ENCODE measurements around the gene CSH2. TPM values are rescaled to one million over a fixed set of nuclear protein-coding genes. Genes with fewer than 3 reads are reported as not detected.
"Not testable (repeated sequence)": the region's sequence is repeated elsewhere in the genome, so short reads cannot be mapped to it uniquely, and the experiment has no call there.

CSH2 gene
- total RNA-seq, 1 donor from 2014 or later: not detected

DNA sequence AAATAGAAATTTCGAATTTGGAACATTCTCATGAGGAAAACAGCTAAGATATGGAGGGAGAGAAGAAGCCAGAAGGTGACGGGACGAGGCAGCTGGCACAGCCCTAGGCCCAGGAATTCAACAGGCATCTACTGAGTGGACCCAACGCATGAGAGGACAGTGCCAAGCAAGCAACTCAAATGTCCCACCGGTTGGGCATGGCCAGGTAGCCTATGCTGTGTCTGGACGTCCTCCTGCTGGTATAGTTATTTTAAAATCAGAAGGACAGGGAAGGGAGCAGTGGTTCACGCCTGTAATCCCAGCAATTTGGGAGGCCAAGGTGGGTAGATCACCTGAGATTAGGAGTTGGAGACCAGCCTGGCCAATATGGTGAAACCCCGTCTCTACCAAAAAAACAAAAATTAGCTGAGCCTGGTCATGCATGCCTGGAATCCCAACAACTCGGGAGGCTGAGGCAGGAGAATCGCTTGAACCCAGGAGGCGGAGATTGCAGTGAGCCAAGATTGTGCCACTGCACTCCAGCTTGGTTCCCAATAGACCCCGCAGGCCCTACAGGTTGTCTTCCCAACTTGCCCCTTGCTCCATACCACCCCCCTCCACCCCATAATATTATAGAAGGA lies 43.2 kb upstream of the CSH2 start:
- Histone ChIP-seq H3K36me3 (no peaks in the 10 kb centered on the region), H3K27ac (no peak overlapping the region), H3K4me3 (no peak overlapping the region), H3K27me3 (no peaks in the 10 kb centered on the region), H3K9me3 (no peaks in the 10 kb centered on the region), H3K4me1 (no peaks in the 10 kb centered on the region)
- TF ChIP-seq, protein P1, sequence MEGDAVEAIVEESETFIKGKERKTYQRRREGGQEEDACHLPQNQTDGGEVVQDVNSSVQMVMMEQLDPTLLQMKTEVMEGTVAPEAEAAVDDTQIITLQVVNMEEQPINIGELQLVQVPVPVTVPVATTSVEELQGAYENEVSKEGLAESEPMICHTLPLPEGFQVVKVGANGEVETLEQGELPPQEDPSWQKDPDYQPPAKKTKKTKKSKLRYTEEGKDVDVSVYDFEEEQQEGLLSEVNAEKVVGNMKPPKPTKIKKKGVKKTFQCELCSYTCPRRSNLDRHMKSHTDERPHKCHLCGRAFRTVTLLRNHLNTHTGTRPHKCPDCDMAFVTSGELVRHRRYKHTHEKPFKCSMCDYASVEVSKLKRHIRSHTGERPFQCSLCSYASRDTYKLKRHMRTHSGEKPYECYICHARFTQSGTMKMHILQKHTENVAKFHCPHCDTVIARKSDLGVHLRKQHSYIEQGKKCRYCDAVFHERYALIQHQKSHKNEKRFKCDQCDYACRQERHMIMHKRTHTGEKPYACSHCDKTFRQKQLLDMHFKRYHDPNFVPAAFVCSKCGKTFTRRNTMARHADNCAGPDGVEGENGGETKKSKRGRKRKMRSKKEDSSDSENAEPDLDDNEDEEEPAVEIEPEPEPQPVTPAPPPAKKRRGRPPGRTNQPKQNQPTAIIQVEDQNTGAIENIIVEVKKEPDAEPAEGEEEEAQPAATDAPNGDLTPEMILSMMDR (IDR thresholded peaks at IDR 0.05): no peak
- DNase-seq (ENCODE audit: low spot score in 2 of 2): no peak
- intact Hi-C loops (cut with DNase I): no loop called here

DNA sequence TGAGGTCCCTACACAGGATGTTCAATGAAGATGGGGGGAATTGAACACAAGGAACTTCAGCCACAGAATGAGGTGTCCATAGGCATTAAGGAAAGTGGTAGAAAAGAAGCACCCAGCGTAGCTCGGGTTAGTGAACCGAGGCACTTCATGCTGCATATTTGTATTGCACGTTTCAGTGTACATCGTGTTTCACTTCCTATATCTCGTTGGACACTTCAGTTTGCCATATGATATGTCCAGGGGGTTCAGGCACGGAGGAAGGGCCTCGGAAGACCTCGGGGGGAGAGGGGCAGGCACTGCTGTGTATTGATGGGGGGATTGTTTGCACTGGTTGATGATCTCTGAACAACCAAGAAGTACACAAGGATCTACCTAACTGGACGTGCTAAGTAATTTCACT lies 42.3 kb upstream of the CSH2 start:
- H3K4me3 ChIP-seq; H3K4me1 ChIP-seq; H3K27ac ChIP-seq; intact Hi-C loops (cut with DNase I); H3K9me3 ChIP-seq; H3K36me3 ChIP-seq; H3K27me3 ChIP-seq; DNase-seq (ENCODE audit: low spot score in 2 of 2): not testable (repeated sequence)

DNA sequence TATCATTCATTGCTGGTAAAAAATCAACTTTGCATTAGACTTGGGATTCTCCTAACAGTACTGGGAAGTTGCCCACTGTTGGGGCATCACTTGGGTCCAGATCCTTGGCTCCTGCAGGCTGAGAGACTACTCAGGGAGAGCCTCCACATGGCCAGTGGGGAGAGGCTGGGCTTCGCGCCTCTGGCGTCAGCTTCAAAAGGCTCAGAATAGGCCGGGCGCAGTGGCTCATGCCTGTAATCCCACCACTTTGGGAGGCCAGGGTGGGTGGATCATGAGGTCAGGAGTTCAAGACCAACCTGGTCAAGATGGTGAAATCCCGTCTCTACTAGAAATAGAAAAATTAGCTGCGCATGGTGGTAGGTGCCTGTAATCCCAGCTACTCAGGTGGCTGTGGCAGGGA lies 41.0 kb upstream of the CSH2 start:
- Histone ChIP-seq H3K4me3 (no peak overlapping the region), H3K27me3 (no peaks in the 10 kb centered on the region), H3K4me1 (no peaks in the 10 kb centered on the region), H3K27ac (no peak overlapping the region), H3K9me3 (no peaks in the 10 kb centered on the region), H3K36me3 (no peaks in the 10 kb centered on the region)
- no peak for DNase-seq (ENCODE audit: low spot score in 2 of 2)
- intact Hi-C loops (cut with DNase I): no loop called here
- TF ChIP-seq, protein P1 (IDR thresholded peaks at IDR 0.05): no peak

DNA sequence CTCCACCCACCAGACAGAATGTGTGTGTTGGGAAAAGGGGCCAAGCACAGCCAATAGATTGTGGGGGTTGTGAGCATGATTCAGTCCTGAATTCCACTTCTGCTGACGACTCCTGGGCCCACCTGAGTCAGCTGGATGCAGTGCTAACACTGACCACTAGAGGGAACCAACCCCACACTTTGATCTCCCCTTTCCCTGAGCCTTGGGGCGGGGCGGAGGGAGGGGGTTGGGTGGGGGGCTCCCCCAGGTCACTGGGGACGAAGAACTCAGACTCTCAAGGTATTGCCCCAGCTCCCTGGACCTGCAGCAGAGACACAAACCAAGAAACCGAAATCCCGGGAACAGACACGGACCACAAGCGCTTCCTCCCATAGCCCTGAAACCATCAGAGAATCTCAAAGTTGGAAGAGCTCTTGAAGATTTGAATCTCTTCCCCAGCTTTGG lies 38.2 kb upstream of the CSH2 start:
- TF ChIP-seq, protein P1 (IDR thresholded peaks at IDR 0.05): peak; percentile 40 to 94 (median 91)
- H3K9me3 ChIP-seq: no peaks in the 10 kb centered on the region
- H3K27ac ChIP-seq: no peak overlapping the region
- H3K27me3 ChIP-seq: no peaks in the 10 kb centered on the region
- no peaks in the 10 kb centered on the region for H3K36me3 ChIP-seq
- intact Hi-C loops (cut with DNase I): no loop called here
- H3K4me3 ChIP-seq: no peak overlapping the region
- no peaks in the 10 kb centered on the region for H3K4me1 ChIP-seq
- peak in 1 of 2 donors; percentile 64 for DNase-seq (ENCODE audit: low spot score in 2 of 2)

DNA sequence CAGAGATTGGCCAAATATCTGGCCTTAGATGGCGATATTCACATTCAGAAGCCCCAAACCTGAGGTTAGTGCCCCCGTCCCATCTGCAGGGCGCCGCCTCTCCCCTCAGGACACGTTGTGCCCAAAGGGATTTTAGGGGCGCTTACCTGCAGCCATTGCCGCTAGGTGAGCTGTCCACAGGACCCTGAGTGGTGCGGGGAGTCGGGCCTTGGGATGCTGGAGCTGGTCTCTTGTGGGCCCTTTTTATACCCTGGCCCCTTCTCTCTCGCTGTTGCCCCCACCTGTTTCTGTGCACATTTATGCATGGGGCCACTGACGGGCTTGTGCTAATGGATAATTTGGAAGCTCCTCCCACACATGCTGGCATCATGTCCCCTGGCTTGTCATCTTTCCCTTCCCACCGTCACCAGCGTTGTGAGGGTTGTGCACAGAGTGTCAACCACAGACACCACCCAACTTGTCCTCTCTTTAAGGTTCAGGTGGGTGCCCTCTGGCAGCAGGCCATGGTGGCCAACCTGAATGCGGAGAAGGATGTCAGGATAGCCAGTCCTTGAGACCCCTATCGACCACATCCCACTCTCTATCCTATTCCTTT lies 37.7 kb upstream of the CSH2 start, which contains the start of gene CSHL1:
Gene CSHL1, minus strand, starts transcription at position 218 of the 595 bp plus-strand sequence. Its CDS starts 62 bp downstream, at position 156.
- Histone ChIP-seq H3K9me3 (no peaks in the 10 kb centered on the region), H3K27ac (no peak within 1 kb of the TSS), H3K4me3 (no peak within 1 kb of the TSS), H3K4me1 (no peaks in the 10 kb centered on the region), H3K36me3 (no peaks in the 10 kb centered on the region), H3K27me3 (no peaks in the 10 kb centered on the region)
- DNase-seq (ENCODE audit: low spot score in 2 of 2): peak in 1 of 2 donors; percentile 61
- TF ChIP-seq, protein P1 (IDR thresholded peaks at IDR 0.05): no peak
- intact Hi-C loops (cut with DNase I): no loop called here

DNA sequence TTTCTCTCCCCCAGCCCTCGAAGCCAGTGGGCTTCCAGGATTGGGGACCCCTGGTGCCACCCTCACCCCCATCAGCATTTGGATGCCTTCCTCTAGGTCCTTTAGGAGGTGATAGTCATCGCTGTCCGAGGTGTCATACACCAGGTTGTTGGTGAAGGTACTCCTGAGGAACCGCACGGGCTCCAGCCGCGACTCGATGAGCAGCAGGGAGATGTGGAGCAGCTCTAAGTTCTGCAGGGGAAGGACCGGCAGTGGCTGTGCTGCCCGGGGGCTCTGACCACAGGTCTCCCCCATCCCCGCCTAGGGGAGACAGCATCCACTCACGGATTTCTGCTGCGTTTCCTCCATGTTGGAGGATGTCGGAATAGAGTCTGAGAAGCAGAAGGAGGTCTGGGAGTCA lies 36.6 kb upstream of the CSH2 start:
- Histone ChIP-seq H3K9me3 (no peaks in the 10 kb centered on the region), H3K4me3 (no peak overlapping the region), H3K27ac (no peak overlapping the region), H3K4me1 (no peaks in the 10 kb centered on the region), H3K36me3 (no peaks in the 10 kb centered on the region), H3K27me3 (no peaks in the 10 kb centered on the region)
- peak in 1 of 2 donors; percentile 50 for DNase-seq (ENCODE audit: low spot score in 2 of 2)
- TF ChIP-seq, protein P1 (IDR thresholded peaks at IDR 0.05): no peak
- intact Hi-C loops (cut with DNase I): no loop called here

DNA sequence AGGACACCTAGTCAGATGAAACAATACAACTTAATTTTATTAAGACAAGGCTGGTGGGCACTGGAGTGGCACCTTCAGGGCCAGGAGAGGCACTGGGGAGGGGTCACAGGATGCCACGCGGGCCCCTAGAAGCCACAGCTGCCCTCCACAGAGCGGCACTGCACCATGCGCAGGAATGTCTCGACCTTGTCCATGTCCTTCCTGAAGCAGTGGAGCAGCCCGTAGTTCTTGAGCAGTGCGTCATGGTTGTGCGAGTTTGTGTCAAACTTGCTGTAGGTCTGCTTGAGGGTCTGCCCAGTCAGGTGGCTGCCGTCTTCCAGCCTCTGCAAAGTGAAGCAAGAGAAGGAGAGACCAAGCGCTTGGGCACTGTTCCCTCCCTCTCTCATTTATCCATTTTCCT lies 36.1 kb upstream of the CSH2 start:
- H3K27me3 ChIP-seq; intact Hi-C loops (cut with DNase I); H3K36me3 ChIP-seq; H3K4me3 ChIP-seq; H3K9me3 ChIP-seq; H3K4me1 ChIP-seq; H3K27ac ChIP-seq: not testable (repeated sequence)
- peak in 1 of 2 donors; percentile 18 for DNase-seq (ENCODE audit: low spot score in 2 of 2)

DNA sequence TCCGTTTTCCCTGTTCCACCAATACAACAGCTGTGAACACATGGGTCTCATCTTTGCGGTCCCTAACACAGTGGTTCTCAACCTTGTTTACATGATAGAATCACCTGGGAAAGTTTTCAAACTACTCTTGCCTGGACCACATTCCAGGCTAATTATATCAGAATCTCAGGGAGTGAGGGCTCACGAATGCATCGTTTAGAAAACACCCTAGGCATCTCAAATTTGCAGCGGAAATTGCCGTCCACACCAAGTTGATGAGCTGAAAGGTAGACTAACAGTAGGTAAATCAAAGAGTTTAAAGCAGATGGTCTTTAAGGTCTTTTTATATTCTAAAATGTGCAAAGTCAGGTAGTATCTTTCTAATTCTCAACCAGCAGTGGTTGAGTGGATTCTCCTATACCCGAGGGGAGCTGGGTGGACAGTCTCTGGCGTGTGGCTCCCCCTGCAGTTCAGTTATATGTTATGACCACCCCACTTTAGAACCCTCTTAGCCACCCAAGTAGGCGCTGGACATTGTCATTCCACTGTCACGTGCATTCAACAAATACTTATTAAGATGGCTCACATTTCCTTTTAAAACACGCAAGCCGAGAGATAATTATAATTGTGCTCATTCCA lies 33.8 kb upstream of the CSH2 start:
- intact Hi-C loops (cut with DNase I); H3K27ac ChIP-seq; H3K9me3 ChIP-seq; H3K4me1 ChIP-seq; H3K27me3 ChIP-seq; H3K36me3 ChIP-seq; H3K4me3 ChIP-seq: not testable (repeated sequence)
- DNase-seq (ENCODE audit: low spot score in 2 of 2): peak in 1 of 2 donors; percentile 33

DNA sequence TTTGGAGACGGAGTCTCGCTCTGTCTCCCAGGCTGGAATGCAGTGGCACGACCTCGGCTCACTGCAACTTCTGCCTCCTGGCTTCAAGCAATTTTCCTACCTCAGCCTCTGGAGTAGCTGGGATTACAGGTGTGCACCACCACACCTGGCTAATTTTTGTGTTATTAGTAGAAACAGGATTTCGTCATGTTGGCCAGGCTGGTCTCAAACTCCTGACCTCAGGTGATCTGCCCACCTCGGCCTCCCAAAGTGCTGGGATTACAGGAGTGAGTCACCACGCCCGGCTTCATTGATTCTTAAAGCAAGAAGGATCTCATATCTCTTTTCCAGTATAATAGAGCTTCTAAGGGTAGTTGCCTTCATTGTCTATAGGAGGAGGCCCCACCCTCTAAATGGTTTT lies 31.3 kb upstream of the CSH2 start:
- H3K9me3 ChIP-seq; H3K4me3 ChIP-seq; H3K36me3 ChIP-seq; intact Hi-C loops (cut with DNase I); H3K4me1 ChIP-seq; H3K27me3 ChIP-seq; H3K27ac ChIP-seq: not testable (repeated sequence)
- peak in 1 of 2 donors; percentile 28 for DNase-seq (ENCODE audit: low spot score in 2 of 2)

Data from ascending aorta (tissue), 2 donors.